Raji (cell line): ENCODE results near the gene DSN1.

ENCODE experiments used
- POLR2A ChIP-seq: IDR thresholded peaks from 2 replicates; pipeline ENCODE4 v1.6.1; 2011; ENCODE audit warnings: low read depth, low read length, control low read depth; ENCODE audit not compliant: insufficient read depth

Gene DSN1, protein sequence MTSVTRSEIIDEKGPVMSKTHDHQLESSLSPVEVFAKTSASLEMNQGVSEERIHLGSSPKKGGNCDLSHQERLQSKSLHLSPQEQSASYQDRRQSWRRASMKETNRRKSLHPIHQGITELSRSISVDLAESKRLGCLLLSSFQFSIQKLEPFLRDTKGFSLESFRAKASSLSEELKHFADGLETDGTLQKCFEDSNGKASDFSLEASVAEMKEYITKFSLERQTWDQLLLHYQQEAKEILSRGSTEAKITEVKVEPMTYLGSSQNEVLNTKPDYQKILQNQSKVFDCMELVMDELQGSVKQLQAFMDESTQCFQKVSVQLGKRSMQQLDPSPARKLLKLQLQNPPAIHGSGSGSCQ

DNA sequence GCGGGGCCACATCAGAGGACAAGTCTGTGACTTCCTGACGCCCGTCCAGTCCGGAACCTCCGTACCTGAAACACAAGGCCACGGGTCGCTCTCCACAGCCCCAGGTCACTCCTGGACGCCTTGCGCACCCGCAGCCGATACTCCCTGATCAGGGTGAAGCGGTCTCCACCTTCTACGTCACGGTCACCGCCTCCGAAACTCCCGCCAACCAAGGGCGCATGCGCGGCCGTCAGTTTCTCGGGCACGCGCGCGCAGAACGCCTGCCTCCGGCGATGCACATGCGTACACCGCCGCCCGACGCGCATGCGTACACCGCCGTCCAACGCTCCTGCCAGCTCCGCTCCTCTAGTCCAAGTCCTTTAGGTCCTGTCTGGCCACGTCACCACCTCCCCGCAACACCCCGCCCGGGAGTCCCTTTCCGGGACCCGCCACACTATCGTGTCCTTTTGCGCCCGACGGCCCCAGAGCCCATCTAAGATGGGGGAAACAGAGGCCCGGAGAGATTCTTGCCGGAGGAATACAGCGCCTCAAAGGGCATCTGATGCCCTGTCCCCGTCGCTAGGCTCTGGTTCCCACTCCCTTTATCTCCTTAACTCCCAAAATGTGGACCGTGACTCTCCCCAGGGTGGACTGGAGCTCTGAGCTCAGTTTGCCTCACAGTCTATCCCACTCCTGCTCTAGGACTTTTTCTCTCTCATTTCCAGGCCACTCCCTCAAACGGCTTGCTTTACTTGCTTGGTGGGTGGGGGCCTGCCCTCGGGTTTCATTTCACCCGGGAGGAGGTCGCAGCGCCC, at the start of gene DSN1:
TSS of gene DSN1 (minus strand) at position 167 of the 794 bp plus-strand sequence. CDS start 2,305 bp downstream, outside the sequence.
- TF ChIP-seq POLR2A = peak; percentile 95

GRCh38 chr20:36823121-36823520, 49.6 kb upstream of the DSN1 start:
- no peak for TF ChIP-seq POLR2A

DNA sequence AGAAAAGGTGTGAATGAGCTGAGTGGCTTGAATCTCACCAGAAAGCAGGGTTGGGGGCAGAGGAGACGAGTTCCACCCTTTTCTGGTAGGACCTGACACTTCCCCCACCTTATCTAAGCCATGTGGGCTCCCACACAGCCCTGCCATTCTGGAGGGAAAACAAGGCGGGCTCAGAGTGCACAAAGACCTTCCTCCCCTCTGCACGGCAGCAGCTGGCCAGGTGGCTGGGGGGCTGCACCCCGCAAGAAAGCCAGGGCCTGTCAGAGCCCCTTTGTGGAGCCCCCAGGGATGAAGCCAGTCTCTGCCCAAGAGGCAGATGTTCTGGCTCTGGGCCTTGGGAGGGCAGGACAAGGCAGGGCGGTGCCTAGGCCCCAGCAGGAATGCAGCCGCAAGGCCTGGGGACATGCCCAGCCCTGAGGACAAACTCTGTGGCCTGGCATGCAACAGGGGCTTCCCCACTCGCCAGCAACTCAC, 48.4 kb upstream of the DSN1 start:
- TF ChIP-seq POLR2A = no peak

DNA sequence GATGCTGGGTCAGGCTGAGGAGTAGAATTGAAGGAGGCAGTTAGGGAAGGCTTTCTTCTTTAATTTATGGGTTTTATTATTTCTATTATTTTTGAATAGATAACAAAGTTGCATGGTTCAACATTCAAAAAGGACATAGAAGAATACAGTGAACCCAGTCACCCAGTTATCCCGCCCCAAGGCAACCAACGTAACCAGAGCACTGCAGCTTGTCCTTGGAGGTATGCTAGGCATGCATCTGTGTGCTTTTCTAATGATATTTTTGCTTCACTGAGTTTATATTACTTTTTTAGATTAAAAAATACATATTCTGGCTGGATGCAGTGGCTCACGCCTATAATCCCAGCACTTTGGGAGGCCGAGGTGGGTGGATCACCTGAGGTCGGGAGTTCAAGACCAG, 47.4 kb upstream of the DSN1 start:
- no peak for TF ChIP-seq POLR2A

DNA sequence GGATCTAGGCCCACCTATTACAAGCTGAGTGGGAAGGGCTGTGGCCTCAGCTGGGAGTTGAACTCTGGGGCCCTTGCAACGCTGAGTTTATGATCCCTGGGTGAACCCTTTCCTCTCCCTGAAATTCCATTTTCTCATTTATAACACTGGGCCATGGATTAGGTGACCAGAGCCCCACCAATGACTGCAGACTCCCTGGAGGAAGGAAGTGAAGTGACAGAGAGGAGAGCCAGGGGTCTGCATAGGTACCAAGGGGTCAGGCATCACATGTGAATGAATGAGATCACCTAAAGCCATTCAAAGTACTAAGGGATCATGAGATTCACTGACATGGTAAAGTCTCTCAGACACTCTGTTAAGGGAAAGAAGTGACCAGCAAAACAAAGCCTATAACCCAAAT, 46.5 kb upstream of the DSN1 start:
- TF ChIP-seq POLR2A = no peak

- TF ChIP-seq POLR2A = no peak
Observed at GRCh38 chr20:36819659-36820058, 46.1 kb upstream of the DSN1 start.

DNA sequence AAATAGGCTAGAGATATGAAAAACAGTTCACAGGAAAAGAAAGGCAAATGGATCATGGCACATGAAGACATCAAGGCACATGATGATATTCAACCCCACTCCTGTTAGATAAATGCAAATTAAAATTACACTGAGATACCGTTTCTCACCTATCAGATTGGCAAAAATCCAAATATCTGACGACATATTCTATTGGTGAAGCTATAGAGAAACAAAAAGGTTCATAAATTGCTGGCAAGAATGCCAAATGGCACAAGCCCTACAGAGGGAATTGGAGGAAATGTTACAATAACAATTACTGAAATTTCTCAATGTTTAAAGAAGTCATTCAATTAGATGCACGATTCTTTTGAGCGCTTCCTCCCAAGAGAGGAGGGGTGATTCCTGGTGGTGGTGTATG, 45.3 kb upstream of the DSN1 start:
- no peak for TF ChIP-seq POLR2A

DNA sequence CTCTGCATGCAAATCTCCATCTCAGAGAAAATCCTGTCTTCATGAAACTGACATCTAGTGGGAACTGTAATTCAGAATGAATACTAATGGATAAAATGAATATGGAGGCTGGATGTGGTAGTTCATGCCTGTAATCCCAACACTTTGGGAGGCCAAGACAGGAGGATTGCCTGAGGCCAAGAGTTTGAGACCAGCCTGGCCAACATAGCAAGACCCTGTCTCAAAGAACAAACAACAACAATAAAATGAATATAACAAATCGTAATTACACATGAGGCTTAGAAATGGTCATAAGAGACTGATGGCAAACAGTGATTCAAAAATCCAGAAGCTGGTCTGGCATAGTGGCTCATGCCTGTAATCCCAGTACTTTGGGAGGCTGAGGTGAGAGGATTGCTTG, 44.6 kb upstream of the DSN1 start:
- no peak for TF ChIP-seq POLR2A

GRCh38 chr20:36817496-36817895, 43.9 kb upstream of the DSN1 start:
- TF ChIP-seq POLR2A = no peak

DNA sequence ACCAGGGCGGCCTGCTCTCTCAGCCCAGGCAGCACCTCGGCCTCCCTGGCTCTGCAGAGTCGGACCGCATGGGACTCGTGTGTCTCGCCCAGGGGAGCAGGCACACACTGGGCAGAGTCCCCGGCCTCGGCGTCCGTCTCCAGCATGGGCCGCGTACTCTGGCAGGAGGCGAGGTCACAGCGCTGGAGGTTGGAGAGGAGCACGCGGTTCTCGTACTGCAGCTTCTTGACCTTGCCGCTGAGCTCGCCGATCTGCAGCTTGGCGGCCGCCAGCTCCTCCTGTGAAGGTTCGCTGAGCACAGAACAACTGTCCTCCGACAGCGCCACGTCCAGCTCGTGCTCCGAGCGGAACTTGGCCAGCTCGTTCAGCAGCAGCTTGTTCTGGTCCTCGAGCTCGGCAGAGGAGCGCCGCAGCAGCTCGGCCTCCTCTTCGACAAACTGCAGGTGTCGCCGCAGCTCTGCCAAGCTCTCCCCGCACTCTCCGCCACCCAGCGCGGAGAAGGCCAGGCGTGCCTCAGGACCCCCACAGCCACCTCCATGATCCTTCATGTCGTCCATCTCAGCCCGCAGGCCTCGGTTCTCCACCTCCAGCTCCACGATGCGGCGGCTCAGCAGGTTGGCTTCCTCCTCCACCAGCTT, 42.0 kb upstream of the DSN1 start:
- no peak for TF ChIP-seq POLR2A

DNA sequence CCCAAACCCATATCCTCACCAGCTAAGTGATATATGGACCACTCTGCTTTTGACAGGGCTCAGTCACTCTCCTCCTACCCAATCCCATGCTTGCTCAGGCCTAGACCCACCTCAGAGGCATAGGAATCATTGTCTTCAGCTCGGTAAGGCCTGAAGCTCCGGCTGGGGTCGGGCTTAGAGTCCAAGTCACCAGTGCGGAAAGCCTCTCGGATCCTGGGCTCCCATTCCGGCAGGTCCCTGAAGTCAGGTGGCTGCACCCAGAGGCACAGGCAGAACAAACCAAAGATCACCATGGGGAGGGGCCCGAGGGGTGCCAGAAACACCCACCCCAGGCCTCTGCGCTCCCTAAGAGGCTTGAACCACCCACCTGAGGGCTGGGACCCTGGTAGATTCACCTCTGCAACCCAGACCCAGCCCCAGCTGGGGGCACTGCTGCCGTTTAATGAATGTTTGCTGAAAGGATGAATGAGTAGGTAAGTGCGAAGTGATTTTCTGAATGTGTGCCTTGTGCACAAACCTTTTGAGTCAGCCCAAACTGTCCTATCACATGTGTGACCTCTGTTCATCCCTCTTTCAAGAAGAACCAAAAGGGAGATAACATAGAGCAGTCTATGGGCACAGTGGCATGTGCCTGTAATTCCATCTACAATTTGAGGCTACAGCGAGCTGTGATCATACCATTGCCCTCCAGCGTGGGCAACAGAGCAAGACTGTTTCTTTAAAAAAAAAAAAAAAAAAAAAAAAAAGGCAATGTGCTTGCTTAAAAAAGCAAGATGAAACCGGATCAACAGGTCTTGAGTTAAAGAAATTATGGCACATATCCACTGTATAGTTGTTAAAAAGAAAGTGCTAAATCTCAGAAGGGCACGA, 39.3 kb upstream of the DSN1 start:
- no peak for TF ChIP-seq POLR2A

GRCh38 chr20:36808317-36809257, 35.0 kb upstream of the DSN1 start:
- no peak for TF ChIP-seq POLR2A

GRCh38 chr20:36806049-36806448, 32.5 kb upstream of the DSN1 start:
- TF ChIP-seq POLR2A = no peak

- TF ChIP-seq POLR2A = no peak
Observed at GRCh38 chr20:36805396-36805795, 31.8 kb upstream of the DSN1 start.
